Hepatocyte (in vitro differentiated cells): Measurements from ENCODE around the gene RREB1.

Source experiments
- EZH2 ChIP-seq: fragments of 200-600 bp; sonication (generic); IDR thresholded peaks from 2 replicates; pipeline ENCODE4 v1.6.1; 2016; ENCODE audit warnings: antibody characterized with exemption, mild to moderate bottlenecking, borderline replicate concordance
- EZH2phosphoT487 ChIP-seq: fragments of 200-600 bp; sonication (generic); IDR thresholded peaks from one replicate; pipeline ENCODE4 v1.6.1; 2018; ENCODE audit warnings: antibody characterized with exemption, mild to moderate bottlenecking, low read depth, moderate library complexity; ENCODE audit not compliant: unreplicated experiment, severe bottlenecking
- TF ChIP-seq, protein P1 (sequence below): fragments of 200-600 bp; sonication (generic); IDR thresholded peaks from 2 replicates; pipeline ENCODE4 v1.5.1; 2016; ENCODE audit warnings: antibody characterized with exemption, mild to moderate bottlenecking; ENCODE audit not compliant: poor library complexity

DNA sequence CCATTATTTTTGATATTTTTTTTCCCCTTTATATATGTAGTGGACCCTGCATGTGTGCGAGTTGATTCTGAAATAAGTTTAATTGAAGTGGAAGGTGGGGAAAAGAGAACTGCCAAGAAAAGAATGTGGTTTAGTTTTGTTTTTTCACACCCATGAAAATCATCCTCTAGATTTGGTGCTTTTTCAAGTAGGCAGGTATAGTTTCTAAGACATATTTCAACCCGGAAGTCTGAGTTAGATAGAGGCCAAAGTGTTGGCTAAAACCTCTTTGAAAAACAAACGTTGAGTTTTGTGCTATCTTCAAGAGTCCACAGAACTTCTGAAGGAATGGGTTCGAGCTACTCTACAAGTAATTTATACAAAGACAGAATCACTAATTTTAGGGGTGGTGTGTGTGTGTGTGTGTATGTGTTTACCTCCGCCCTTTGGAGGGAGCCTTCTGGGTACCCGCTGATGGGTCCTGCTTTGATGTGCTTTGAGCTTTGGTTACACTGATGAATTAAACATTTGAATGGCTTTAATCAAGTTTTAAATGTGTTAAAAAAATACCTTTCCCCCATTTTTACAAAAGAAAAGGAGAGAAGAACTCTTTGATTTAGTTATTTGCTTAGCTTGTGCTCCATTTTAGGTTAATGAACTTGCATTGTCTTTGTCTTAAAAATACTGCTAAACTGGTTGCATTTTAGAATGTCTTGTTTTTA lies 2.5 kb downstream of the RREB1 start:
- no peak for TF ChIP-seq EZH2
- no peak for TF ChIP-seq EZH2phosphoT487
- TF ChIP-seq, protein P1, sequence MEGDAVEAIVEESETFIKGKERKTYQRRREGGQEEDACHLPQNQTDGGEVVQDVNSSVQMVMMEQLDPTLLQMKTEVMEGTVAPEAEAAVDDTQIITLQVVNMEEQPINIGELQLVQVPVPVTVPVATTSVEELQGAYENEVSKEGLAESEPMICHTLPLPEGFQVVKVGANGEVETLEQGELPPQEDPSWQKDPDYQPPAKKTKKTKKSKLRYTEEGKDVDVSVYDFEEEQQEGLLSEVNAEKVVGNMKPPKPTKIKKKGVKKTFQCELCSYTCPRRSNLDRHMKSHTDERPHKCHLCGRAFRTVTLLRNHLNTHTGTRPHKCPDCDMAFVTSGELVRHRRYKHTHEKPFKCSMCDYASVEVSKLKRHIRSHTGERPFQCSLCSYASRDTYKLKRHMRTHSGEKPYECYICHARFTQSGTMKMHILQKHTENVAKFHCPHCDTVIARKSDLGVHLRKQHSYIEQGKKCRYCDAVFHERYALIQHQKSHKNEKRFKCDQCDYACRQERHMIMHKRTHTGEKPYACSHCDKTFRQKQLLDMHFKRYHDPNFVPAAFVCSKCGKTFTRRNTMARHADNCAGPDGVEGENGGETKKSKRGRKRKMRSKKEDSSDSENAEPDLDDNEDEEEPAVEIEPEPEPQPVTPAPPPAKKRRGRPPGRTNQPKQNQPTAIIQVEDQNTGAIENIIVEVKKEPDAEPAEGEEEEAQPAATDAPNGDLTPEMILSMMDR: no peak
